NCI-H524 treated with DMSO at 0.1 percent for 48 hours (cell line): Measurements from ENCODE around the gene MCM9.
"Not testable (repeated sequence)": the region's sequence is repeated elsewhere in the genome, so short reads cannot be mapped to it uniquely, and the experiment has no call there.

ENCODE experiments used
- DNase-seq: peaks from one replicate; lab custom pipeline; 2025; lab: John Stamatoyannopoulos, UW

The MCM9 gene

DNA sequence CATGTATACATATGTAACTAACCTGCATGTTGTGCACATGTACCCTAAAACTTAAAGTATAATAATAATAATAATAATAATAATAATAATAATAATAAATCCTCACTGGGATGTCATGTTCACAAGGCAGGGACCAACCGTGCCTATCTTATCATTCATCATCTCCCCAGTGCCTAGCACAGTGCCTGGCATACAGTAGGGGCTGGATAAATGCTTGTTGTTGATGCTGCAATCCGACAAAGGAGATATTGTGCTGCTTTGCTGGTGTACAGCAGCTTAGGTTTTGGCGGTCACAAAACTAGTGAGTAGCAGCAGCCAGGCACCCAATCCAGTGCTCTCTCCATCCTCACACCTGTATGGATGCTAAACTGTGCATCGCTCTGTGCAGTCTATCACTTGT, 135.1 kb downstream of the MCM9 start:
- DNase-seq = no peak

DNA sequence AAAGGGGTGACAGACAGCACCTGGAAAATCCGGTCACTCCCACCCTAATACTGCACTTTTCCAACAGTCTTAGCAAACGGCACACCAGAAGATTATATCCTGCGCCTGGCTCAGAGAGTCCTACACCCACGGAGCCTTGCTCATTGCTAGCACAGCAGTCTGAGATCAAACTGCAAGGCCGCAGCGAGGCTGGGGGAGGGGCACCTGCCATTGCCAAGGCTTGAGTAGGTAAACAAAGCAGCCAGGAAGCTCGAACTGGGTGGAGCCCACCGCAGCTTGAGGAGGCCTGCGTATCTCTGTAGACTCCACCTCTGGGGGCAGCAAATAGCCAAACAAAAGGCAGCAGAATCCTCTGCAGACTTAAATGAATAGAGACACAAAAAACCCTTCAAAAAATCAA, 138.4 kb downstream of the MCM9 start:
- DNase-seq = not testable (repeated sequence)

DNA sequence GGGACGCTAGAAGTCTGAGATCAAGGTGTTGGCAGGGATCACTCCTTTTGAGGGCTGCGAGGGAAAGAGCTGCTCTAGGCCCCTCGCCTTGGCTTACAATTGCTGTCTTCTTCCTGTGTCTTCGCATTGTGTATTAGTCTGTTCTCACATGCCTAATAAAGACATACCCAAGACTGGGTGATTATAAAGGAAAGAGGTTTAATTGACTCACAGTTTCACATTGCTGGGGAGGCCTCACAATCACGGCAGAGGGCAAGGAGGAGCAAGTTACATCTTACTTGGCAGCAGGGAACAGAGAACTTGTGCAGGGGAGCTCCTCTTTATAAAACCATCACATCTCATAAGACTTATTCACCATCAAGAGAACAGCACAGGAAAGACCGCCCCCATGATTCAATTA, 143.5 kb downstream of the MCM9 start:
- DNase-seq = no peak

DNA sequence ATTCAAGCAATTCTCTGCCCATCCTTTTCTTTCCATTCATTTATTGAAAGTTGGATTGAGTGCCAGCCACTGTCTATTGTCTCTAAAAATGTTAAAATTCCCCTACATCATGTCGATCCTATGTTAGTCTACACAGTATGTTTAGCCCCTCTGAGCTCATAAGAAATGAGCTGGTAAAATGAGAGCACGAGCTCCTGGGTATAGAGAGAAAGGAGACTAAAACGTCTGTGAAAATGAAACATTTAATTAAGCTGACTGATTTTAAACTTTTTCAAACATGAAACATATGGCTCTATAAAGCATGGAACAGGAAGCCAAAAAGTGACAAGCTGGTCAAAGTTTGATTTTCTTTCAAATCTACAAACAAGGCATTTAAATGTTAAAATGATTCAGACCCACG, 145.0 kb downstream of the MCM9 start:
- DNase-seq = no peak

DNA sequence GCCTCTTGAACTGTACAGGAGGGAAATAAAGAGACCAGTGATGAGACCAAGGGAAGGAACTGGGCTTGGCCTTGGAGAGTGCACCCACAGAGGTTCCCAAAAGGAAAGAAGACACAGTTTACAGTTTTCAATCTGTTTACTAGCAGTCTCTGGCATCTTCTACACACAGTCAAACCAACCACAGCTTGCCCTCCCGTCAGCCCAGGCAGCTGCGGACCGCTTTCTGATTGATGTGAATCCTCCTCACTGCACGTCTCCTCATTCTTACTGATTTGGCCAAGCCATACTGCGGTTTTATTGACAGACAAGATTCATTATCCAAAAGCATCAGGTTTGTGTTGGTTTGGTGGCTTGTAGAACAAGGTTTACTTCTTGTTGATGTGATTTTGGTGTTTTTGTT, 145.5 kb downstream of the MCM9 start:
- DNase-seq = no peak

DNA sequence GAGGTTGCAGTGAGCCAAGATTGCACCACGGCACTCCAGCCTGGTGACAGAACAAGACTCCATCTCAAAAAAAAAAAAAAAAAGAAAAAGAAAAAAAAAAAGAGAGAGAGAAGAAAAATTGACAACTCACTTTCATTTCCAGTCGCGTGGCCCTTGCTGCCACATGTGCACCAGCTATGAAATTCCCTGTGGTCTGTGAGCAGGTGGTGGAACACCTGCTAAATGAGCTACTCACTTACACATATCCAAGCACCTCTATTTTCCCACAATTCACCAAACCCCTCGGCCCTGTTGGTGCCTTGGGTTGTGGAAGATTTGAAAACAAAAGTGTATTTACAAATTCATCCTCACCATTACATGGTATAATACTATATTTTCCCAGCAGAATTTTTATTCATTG, 146.3 kb downstream of the MCM9 start:
- DNase-seq = no peak

DNA sequence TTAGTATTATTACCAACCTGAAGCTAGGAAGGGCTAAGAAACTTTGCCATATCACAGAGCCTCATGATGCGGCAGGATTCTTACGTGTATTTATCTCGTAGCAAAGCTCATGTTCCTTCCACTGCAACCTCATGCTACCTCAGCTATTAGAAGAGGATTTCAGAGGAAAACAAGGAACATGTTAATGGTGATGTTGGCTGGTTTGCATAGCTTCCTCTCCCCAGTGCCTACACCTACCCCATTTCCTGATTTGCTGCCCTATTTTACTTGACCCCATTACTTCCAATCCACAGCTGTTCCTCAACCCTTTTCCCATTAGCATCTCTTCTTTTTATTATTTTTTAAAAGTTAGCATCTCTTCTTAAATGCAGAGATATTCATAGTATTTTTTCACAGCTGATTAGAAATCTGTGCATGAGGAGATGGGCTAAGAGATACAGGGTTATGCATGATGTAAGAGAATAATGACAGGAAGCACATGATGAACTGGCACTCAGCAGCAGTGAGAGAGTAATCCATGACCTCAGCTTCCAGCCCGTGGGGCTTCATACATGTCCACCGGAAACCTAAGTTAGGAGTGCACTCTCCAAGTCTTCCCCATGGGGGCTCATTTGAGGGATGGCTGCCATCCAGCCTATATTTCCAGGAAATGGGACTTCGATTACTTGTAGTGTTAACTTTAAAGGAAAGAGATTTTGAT, 147.1 kb downstream of the MCM9 start:
- no peak for DNase-seq

DNA sequence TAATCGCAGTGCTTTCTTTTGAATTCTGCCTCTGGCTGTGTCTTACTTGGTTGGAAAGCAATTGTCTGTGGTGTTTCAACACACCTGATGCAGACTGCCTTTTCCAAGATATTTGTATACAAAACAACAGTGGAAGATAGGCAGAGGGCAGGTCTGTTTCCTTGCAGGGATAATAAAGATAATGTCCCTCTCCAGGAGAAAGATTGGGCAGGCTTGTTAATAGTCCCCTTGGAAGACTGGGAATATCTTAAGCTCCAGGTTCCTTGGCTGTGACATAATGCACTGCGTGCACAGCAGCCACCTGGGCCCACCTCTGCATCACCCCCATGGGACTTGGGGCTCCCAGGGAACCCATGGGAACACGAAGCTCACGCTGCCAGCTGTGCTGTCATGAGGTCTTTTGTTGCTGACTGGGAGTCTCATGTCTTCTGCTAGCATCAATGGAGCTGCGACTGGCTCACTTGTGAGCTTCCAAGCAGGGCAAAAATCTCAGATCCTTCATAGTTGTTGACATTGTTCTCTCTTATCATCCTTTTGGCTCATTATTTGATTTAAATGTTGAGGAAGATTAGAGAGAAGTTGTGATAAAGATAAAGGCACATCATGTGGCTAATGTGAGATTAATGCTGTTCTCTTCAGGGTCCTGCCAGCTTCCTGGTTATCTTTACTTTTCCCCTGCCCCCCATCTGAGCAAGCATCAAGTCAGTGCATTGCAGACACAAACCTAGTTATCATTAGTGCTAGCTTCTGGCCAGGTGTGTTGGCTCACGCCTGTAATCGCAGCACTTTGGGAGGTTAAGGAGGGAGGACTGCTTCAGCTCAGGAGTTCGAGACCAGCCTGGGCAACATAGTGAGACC, 148.1 kb downstream of the MCM9 start:
- no peak for DNase-seq

DNA sequence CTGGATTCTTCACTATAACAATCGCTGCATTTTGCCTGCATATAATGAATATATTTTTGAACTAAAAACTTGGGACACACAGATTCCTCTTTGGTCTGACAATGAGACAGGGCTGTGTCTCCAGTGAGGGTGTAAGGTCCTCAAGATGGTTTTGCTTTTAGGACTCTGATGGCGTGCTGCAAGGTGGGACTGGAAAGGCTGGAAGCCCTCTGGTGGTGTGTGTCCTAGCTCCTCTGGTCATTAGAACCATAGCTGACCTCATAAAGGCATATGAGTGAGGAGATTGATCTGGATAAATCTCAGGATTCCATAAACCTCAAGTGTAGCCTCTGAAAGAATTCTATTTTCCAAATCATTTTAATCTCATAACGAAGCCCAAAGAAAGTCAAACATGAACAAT, 149.4 kb downstream of the MCM9 start:
- no peak for DNase-seq

DNA sequence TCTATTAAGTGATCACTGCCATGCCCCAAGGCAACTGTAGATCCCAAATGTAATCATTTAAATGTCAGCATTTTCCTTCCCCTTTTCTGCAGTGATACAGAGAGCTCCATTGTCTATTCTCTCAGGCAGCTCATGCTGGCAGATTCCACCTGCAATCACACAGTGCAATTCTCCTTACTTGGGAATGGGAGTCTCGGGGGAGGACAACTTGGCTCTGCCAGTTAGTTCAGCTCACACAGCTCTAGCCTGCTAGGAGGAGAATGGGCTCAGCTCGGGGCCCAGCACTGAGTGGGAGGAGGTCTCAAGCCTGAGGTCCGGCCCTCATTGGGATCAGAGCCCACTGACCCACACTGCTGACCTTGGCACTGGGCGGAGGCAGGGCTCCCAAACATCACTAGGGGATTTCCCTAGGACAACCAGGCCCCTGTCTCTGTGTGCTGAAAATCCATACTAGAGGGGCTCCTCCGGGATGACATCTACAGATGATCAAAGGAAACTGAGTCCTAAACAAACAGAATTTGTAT, 150.3 kb downstream of the MCM9 start:
- no peak for DNase-seq

DNA sequence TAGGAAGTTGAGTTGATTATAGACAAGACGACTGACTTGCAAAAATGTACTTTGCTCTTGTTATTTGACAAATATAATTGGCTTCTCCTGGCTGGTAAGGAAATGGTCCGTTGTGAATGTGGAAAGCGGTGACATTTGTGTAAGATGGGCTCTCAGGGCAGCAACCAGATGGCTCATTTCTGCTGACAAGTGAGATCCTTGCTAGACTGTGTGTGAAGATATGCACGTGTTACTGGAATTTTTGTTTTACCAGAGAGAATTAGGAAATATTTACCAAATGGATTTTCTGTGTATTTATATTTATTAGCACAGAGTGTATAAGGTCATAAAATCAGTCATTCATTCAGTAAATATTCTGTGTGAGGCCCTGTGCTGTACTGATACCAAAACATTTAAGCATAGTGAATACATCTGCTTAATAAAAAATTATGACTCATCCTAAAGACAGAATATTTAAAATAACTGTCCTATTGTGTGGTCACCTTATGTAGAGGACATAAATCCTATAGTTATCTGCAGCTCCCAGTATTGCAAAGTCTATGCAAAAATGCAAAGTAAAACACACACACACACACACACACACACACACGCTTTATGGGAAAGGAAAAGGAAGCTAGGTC, 150.9 kb downstream of the MCM9 start:
- DNase-seq = peak; percentile 4

DNA sequence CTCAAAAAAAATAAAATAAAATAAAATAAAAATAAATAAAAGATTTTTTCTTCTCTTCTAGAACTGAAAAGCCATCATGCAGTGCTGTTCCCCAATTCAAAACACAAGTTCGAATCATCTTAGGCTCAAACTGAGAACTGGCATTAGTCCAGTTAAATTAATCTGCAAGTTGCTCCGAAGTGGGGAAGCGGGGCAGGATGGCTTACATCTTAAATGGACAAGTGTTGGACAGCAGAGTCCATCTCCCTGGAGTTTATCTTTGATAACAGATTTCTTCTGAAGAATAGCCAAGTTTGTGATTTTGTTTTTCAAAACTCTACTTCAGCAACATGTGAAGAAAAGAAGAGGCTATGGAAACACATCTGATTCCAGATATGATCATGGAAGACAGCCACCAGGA, 152.3 kb downstream of the MCM9 start:
- no peak for DNase-seq

DNA sequence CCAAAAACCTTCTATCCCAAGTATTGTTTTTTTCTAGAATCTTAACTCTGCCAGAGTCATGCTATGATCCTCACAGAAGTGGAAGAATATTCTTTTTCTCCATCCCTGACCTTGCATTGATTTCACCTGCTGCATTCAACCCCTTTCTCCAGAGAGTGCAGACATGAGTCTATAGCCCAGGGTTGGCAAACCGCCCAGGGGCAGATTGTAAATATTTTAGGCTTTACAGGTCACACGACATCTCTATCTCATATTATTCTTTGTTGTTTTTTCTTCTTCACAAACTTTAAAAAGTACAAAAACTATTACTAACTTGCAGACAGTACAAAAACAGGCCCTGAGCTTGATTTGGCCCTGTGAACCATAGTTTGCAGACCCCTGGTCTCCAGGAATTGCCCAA, 153.1 kb downstream of the MCM9 start:
- DNase-seq = no peak

DNA sequence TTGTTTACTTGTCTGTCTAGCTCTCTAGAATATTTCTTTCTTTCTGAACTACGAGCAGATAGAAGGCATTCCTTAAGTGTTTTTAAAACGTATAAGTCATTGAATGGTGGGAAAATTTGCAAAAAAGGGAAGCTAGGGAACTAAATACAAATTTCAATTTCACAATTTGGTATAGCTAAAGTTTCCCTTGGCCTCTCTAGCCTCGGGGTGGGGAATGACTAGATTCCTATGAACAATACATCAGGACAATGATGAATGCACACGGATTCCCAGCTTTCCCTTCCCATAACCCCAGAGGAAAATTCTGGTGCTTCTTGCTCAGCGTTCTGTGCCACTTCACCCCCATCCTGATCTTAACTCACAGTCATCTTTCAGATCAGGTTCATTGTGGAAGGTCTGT, 154.3 kb downstream of the MCM9 start:
- no peak for DNase-seq

DNA sequence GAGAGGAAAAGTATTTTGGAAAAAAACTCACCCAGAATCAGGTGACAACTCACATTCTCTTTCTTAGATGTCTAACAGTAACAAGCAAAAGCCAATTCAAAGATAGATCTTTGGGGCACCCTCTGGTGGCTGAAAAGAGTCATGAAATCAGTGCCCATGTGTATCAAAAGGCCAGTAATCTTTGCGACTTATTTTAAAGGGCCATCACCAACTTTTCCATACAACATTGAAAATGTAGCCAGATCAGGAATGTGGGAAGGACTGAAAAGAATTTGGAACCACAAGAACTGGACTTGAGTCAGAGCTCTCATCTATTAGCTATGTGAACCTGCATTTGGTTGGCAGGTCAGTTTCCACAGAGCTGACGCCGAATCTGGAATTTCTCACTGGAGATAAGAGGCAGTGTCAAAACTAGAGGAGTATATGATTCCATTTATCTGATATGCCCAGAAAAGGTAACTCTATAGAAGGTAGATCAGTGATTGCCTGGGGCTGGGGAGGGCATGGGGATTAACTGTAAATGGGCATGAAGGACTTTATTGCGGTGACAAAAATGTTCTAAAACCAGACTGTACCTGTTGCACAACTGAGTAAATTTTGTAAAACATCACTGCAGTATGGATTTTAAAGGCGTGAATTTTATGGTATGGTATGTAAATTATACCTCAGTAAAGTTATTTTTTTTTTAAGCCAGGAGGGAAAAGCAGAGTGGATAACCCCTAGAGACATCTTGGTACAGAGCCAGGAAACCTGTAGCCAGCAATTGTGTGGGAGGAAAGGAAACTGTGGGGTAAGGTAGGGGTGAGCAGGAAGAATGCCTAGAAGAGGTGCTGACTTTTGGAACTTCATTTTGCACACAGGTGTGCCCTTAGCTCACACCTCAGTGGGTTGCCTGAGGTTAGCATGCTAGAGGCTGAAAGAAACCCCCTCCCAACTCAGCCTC, 158.1 kb downstream of the MCM9 start:
- peak; percentile 15 for DNase-seq

DNA sequence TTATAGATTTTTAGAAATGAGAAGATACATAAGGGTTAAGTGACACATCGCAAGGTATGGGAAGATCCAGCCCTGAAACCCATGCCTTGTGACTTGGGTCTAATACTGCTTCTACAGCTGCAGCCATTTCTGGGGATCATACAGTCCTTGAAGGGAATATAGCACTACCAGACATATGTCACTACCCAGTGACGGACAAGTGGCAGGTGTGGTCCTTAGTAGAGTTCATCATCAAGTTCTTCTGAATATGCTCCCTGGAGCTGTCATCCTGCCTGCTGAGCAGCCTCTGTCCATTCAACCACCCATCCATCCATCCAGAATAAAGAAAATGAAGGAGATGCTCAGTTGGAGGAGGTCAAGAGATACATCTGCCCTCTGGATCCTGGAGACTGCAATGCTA, 159.6 kb downstream of the MCM9 start:
- peak; percentile 66 for DNase-seq

DNA sequence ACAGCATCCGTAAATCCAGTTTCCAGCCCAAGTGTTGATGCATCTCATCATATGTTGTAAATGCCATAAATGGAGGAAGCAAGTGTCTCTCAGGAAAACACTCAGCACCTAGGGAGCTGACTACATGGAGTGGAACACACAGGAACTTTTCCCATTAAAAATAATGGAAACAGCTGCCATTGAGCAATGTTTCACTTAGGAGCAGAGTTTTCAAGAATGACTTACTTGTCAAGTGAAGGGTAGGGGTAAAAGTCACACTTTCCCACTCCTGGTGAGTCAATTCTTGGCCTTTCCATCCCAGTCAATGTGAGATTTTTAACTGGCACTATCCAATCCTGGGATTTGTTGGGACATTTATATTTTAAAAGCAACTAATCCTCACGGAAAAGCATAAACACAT, 160.4 kb downstream of the MCM9 start:
- no peak for DNase-seq

DNA sequence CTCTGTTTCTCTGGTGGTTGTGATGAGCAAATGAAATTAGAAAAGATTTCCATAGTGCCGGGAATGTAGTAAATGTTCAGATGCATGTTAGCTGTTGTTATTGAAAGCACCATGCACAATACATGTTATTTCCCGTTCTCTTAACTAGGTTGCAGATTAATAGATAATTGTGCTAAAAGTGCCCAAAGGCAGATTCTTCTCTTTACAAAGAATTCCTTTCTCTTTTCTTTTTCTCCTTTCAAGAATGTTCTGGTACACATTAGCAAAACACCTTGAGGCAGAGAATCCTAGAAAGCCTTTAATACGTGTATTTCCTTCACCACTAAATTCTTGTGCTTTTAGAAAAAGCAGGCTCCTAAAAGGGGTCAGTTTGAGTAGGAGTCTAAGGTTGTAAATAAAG, 162.1 kb downstream of the MCM9 start:
- DNase-seq = no peak

DNA sequence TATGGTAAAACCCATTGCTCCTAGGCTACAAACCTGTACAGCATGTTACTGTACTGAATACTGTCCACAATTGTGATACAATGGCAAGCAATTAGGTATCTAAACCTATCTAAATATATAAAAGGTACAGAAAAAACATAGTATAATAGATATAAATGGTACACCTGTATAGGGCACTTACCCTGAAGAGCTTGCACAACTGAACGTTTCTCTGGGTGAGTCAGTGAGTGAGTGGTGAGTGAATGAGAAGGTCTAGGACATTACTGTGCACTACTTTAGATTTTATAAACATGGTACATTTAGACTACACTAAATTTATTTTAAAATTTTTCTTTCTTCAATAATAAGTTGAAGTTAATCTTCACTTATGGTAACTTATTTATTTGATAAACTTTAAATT, 163.7 kb downstream of the MCM9 start:
- DNase-seq = no peak

DNA sequence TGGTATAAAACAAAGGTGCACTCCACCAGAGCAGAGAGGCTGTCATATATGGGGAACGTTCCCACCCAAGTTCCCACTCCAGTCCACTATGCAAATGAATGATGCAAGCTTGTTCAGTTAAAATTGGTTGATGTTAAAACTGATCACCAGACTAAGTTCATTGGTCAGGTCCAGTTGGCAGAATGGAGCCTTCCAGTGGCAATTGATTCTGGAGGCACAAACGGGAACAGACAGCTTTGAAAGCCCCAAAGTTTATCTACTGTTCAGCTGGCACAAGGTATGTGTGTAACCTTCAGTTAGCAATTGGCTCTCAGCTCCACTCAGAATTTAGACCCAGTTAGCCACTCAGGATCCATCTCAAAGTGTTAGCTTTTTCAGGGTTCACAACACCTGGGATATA, 164.1 kb downstream of the MCM9 start:
- DNase-seq = no peak

DNA sequence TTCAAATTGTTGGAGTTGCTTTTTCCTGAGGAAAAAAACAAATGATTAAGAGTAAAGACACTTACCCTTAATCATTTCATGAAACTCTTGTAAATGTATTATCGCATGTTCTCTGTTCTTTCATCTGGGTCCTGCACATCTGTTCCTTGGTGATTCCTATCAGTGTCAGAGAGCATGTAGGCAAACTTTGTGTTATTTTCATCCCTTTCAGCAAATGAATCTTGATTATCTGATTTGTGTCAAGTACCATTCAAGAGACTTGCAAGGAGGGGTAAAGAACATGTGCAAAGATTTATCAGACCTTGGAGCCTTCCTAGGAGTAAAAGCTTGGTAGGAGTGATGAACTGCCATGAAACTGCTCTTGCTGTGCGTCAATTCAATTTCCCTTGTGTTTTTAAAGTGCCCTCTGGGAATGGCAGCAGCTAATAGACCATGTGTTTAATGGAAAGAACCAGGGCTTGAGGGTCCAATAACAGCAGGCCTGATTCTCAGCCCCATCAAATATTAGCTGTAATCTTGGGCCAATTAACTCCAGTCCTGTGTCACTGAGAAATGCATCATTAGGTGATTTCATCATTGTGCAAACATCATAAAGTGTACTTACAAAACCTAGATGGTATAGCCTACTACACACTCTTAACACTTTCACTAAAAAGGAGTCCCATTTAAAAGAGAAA, 164.7 kb downstream of the MCM9 start:
- peak; percentile 37 for DNase-seq
